Measurements from ENCODE around the gene PTF1A.

DNA sequence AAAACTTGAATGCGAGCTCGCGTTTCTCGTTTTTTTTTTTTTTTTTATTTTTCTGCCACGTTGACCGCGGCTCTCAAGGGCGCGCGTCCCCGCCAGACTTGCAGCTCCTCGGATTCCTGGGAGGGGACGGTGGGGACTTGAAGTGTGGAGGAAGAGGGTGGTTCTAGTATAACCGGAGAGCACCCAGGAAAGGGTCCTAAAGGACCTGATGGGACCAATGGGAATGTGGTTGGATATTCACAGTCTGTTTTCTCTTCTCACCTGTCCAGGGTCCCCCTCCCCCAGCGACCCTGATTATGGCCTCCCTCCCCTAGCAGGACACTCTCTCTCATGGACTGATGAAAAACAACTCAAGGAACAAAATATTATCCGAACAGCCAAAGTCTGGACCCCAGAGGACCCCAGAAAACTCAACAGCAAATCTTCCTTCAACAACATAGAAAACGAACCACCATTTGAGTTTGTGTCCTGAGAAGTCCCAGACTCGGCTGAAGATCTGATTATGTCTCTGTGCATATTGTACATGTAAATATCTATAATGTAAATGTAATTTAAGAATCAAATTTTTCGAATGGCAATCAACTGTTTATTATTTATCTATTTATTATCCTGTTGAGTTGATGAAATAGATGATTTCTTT lies 1.4 kb downstream of the PTF1A start:
- TF ChIP-seq CTCF (IDR thresholded peaks at IDR 0.05; ENCODE audit: low read depth, low read length) = no peak
- TF ChIP-seq EZH2phosphoT487 (IDR thresholded peaks at IDR 0.05; ENCODE audit: low read depth) = no peak
